GM12873 (cell line): ENCODE measurements around the gene QRICH1.

Experiments
- CTCF ChIP-seq: IDR thresholded peaks from 2 replicates; pipeline ENCODE4 v1.5.1; 2012; ENCODE audit warnings: low read depth, mild to moderate bottlenecking, moderate library complexity, low read length, control low read depth; ENCODE audit not compliant: insufficient read depth; ENCODE audit errors: missing control alignments

Gene QRICH1

GRCh38 chr3:49020330-49021212, 73.3 kb downstream of the QRICH1 start:
- no peak for TF ChIP-seq CTCF

- TF ChIP-seq CTCF = no peak
Measured at GRCh38 chr3:49019941-49020329, 73.9 kb downstream of the QRICH1 start.

DNA sequence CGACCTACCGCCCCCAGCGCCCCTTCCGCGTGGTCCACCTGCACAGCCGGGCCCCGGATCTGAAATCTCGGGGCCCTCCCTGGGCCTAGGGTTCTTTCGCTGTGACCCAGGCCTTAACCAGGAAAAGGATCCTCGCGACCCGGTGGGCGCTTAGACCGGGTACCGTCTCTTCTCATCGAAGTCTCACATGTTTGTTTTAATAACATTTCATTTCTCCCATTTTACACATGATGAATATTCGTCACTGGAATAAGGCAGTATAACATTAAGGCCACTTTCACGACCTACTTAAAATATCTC, 75.2 kb downstream of the QRICH1 start:
- no peak for TF ChIP-seq CTCF

DNA sequence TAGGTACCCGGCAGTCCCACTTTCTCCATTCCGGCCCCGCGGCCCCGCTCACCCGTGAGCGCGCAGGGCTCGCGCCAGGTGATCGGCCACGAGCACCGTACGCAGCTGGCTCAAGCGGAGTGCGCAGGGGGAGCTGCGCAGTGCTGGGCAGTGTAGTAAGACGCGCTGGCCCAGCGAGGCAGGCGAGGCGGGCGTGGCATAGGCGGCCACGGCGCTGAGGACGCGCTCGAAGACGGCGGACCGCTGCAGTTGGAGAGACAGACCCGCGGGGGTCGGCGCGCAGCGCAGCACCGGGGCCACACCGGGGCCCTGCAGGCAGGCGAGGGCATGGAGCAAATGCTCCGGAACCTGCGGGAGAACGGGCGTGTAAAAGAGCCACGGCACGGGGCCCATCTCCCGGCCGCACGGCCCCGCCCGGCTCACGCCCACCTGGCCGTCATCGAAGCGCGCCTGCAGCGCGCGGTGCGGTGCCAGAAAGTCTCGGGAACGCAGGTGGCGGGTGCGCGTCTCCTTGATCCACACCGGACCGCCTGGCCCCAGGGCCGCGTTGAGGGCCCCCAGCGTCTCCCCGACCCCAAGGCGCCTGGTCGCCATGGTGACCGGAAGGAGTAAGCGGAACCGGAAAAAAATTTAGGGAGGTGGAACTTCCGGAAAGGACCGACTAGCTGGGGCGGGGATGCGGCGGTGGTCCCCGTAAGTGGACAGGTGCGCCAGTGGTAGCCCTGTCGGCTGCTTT, 75.7 kb downstream of the QRICH1 start, which contains the start of gene DALRD3:
TSS of gene DALRD3 (minus strand) at position 610 of the 736 bp plus-strand sequence. CDS start at position 594, 16 bp downstream.
- TF ChIP-seq CTCF = no peak

DNA sequence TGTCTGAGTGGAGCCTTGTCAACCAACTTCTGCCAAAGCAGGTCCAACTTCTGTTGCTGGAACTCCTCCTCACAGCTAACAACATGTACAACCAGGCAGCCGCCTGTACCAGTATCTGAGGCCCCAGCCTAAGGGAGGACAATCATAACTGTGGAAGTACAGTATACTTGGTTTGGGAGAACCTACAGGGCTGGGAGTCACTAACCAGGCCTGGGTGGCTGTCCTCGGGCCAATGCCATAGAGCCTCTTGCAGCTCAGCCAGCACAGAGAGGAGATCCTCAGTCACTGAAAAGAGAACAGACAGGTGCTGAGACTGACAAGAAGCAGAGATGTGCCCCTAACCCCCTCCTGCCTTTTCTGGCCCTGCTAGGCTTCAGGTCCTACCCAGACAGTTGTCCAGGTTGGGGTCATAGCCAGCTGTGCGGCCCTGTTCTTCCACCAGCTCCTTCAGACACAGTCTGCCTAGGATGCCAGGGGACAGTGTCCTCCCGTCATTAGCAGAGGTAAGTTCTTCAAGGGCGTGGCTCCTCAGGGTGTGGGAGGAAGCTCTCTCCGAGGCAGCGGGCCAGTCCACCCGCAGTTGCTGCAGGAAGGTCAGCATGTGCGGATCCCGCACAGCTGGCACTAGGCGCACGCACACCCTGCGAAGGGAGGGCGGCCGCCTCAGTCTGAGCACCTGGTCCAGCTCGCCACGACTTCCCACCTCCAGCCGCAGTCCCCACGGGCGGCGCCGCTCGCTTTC, 76.5 kb downstream of the QRICH1 start:
- no peak for TF ChIP-seq CTCF

GRCh38 chr3:49016414-49017228, 77.2 kb downstream of the QRICH1 start:
- no peak for TF ChIP-seq CTCF
